Activated CD4-positive, alpha-beta memory T cell treated with anti-CD3 and anti-CD28 coated beads, Interleukin-2, amount 10 ng/mL, durations not matched to agents 7 days and 5 days (primary cell): ENCODE measurements around the gene SESN2. TPM values are rescaled to one million over a fixed set of nuclear protein-coding genes. Genes with fewer than 3 reads are reported as not detected.

ENCODE experiments used
- CTCF ChIA-PET: fragments of 350-600 bp; sonication (Branson Sonifier 250); formaldehyde crosslinking; loops from one replicate; lab custom pipeline; 2021; ENCODE audit warnings: antibody characterized with exemption, inconsistent platforms; lab: Charles Lee
- POLR2A ChIA-PET: fragments of 350-600 bp; sonication (Branson Sonifier 250); formaldehyde crosslinking; loops from one replicate; lab custom pipeline; 2021; ENCODE audit warnings: antibody characterized with exemption; lab: Charles Lee
- DNase-seq: peaks from one replicate; pipeline ENCODE4 v3.0.0-alpha.2; 2020
- H3K27ac Mint-ChIP-seq: one replicate; pipeline ENCODE4 v1.8.0; 2021; ENCODE audit warnings: mild to moderate bottlenecking, mixed read lengths
- H3K27me3 Mint-ChIP-seq: one replicate; pipeline ENCODE4 v1.8.0; 2021; ENCODE audit warnings: mixed read lengths
- H3K36me3 Mint-ChIP-seq: one replicate; pipeline ENCODE4 v1.8.0; 2021; ENCODE audit warnings: low read depth, mixed read lengths
- H3K4me1 Mint-ChIP-seq: one replicate; pipeline ENCODE4 v1.8.0; 2021; ENCODE audit warnings: mixed read lengths
- H3K4me3 Mint-ChIP-seq: one replicate; pipeline ENCODE4 v1.8.0; 2021; ENCODE audit warnings: mild to moderate bottlenecking, mixed read lengths
- H3K9me3 Mint-ChIP-seq: one replicate; pipeline ENCODE4 v1.8.0; 2021; ENCODE audit warnings: mixed read lengths
- total RNA-seq, 2 experiments: library from RNA; stranded (reverse); gene quantifications; one replicate each; pipeline ENCODE4 v1.2.3, GENCODE V29; 2021

SESN2 gene
- total RNA-seq, 2 experiments from 2014 or later = 22.8 to 23.9 TPM

GRCh38 chr1:28296401-28297261, 37.3 kb downstream of the SESN2 start:
- Mint-ChIP-seq H3K27me3 (peaks cover 10% of the 10 kb centered on the region), H3K36me3 (no peaks in the 10 kb centered on the region), H3K4me1 (peaks cover 19% of the 10 kb centered on the region), H3K4me3 (no peak overlapping the region), H3K27ac (no peak overlapping the region), H3K9me3 (no peaks in the 10 kb centered on the region)
- POLR2A ChIA-PET = interaction anchor here (0.6 to 2.6 kb wide), 4 partner anchors 32 to 177 kb away, joined by 3 to 13 read pairs (median 3); partner anchors contain the start of gene MED18
- no peak for DNase-seq
- CTCF ChIA-PET = interaction anchor here (1.1 kb wide), 1 partner anchor 40 kb away, joined by 3 read pairs; no protein-coding TSS in a partner anchor

- peaks cover 13% of the 10 kb centered on the region for H3K27me3 Mint-ChIP-seq
- POLR2A ChIA-PET = interaction anchor here (2.6 kb wide), 1 partner anchor 30 kb away, joined by 13 read pairs; the partner anchor contains the start of gene MED18
- no peaks in the 10 kb centered on the region for H3K9me3 Mint-ChIP-seq
- no peaks in the 10 kb centered on the region for H3K36me3 Mint-ChIP-seq
- peak; percentile 42 for DNase-seq
- CTCF ChIA-PET = interaction anchor here (1.0 kb wide), 1 partner anchor 284 kb away, joined by 3 read pairs; no protein-coding TSS in a partner anchor
- no peak overlapping the region for H3K4me3 Mint-ChIP-seq
- H3K27ac Mint-ChIP-seq = no peak overlapping the region
- H3K4me1 Mint-ChIP-seq = peaks cover 19% of the 10 kb centered on the region
Observed at GRCh38 chr1:28297826-28298225, 38.5 kb downstream of the SESN2 start.

- Mint-ChIP-seq H3K4me1 (peaks cover 19% of the 10 kb centered on the region), H3K36me3 (no peaks in the 10 kb centered on the region), H3K4me3 (no peak overlapping the region), H3K27me3 (peaks cover 13% of the 10 kb centered on the region), H3K9me3 (no peaks in the 10 kb centered on the region), H3K27ac (no peak overlapping the region)
- ChIA-PET CTCF (interaction anchor here (1.6 kb wide), 1 partner anchor 50 kb away, joined by 8 read pairs; no protein-coding TSS in a partner anchor), POLR2A (interaction anchor here (0.9 to 2.6 kb wide), 2 partner anchors 30 to 39 kb away, joined by 3 to 13 read pairs; partner anchors contain the start of genes MED18 and SESN2)
- DNase-seq = no peak
Observed at GRCh38 chr1:28298438-28298837, 39.1 kb downstream of the SESN2 start.

GRCh38 chr1:28301368-28302174, 42.3 kb downstream of the SESN2 start:
- POLR2A ChIA-PET = interaction anchor here (1.3 kb wide), 1 partner anchor 27 kb away, joined by 3 read pairs; the partner anchor contains the start of gene MED18
- no peaks in the 10 kb centered on the region for H3K36me3 Mint-ChIP-seq
- peaks cover 14% of the 10 kb centered on the region for H3K4me1 Mint-ChIP-seq
- H3K27ac Mint-ChIP-seq = no peak overlapping the region
- CTCF ChIA-PET = interaction anchor here (0.6 to 1.3 kb wide), 3 partner anchors 53 to 766 kb away, joined by 3 read pairs; no protein-coding TSS in a partner anchor
- no peak overlapping the region for H3K4me3 Mint-ChIP-seq
- DNase-seq = no peak
- peaks cover 8% of the 10 kb centered on the region for H3K27me3 Mint-ChIP-seq
- H3K9me3 Mint-ChIP-seq = no peaks in the 10 kb centered on the region

DNA sequence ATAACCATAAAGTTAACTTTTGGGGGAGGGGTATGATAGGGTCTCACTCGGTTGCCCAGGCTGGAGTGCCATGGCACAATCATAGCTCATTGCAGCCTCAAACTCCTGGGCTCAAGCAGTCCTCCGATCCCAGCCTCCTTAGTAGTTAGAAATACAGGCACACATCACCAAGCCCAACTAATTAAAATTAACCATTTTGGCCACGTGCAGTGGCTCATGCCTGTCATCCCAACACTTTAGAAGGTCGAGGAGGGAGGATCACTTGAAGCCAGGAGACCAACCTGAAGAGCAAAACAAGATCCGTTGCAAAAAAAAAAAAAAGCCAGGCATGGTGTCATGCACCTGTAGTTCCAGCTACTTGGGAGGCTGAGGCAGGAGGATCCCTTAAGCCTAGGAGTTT, 42.9 kb downstream of the SESN2 start:
- Mint-ChIP-seq H3K4me1 (peaks cover 7% of the 10 kb centered on the region), H3K27ac (no peak overlapping the region), H3K27me3 (peaks cover 6% of the 10 kb centered on the region), H3K36me3 (no peaks in the 10 kb centered on the region), H3K4me3 (no peak overlapping the region), H3K9me3 (no peaks in the 10 kb centered on the region)
- CTCF ChIA-PET = interaction anchor here (0.6 to 1.3 kb wide), 3 partner anchors 53 to 765 kb away, joined by 3 read pairs; no protein-coding TSS in a partner anchor
- DNase-seq = no peak
- POLR2A ChIA-PET = interaction anchor here (1.3 kb wide), 1 partner anchor 26 kb away, joined by 3 read pairs; the partner anchor contains the start of gene MED18

GRCh38 chr1:28306301-28306949, 47.1 kb downstream of the SESN2 start:
- no peaks in the 10 kb centered on the region for H3K36me3 Mint-ChIP-seq
- ChIA-PET POLR2A (no interaction called here), CTCF (interaction anchor here (0.6 kb wide), 1 partner anchor 568 kb away, joined by 5 read pairs; no protein-coding TSS in a partner anchor)
- no peak overlapping the region for H3K4me3 Mint-ChIP-seq
- H3K27ac Mint-ChIP-seq = no peak overlapping the region
- no peaks in the 10 kb centered on the region for H3K4me1 Mint-ChIP-seq
- peaks cover 7% of the 10 kb centered on the region for H3K27me3 Mint-ChIP-seq
- DNase-seq = no peak
- no peaks in the 10 kb centered on the region for H3K9me3 Mint-ChIP-seq

DNA sequence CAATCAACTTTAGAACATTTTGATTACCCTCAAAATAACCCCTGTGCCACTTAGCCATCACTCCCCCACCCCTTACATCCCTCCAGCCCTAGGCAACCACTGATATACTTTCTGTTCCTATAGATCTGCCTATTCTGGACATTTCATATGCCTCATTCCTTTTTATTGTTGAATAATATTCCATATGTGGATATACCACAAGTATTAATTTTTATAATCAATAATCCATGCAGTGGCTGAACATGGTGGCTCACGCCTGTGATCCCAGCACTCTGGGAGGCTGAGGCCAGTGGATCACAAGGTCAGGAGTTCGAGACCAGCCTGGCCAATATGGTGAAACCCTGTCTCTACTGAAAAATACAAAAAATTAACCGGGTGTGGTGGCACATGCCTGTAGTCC, 49.4 kb downstream of the SESN2 start:
- DNase-seq = no peak
- ChIA-PET POLR2A (interaction anchor here (0.8 to 0.9 kb wide), 2 partner anchors 20 to 60 kb away, joined by 3 read pairs; partner anchors contain the start of gene MED18), CTCF (no interaction called here)
- no peak overlapping the region for H3K4me3 Mint-ChIP-seq
- no peaks in the 10 kb centered on the region for H3K4me1 Mint-ChIP-seq
- peaks cover 5% of the 10 kb centered on the region for H3K27me3 Mint-ChIP-seq
- no peak overlapping the region for H3K27ac Mint-ChIP-seq
- no peaks in the 10 kb centered on the region for H3K36me3 Mint-ChIP-seq
- H3K9me3 Mint-ChIP-seq = no peaks in the 10 kb centered on the region

- no peak for DNase-seq
- ChIA-PET POLR2A (interaction anchor here (0.8 kb wide), 1 partner anchor 59 kb away, joined by 3 read pairs; no protein-coding TSS in a partner anchor), CTCF (no interaction called here)
- Mint-ChIP-seq H3K27me3 (peaks cover 4% of the 10 kb centered on the region), H3K4me3 (no peak overlapping the region), H3K27ac (no peak overlapping the region), H3K36me3 (no peaks in the 10 kb centered on the region), H3K4me1 (no peaks in the 10 kb centered on the region), H3K9me3 (no peaks in the 10 kb centered on the region)
Observed at GRCh38 chr1:28309702-28310101, 50.4 kb downstream of the SESN2 start.

DNA sequence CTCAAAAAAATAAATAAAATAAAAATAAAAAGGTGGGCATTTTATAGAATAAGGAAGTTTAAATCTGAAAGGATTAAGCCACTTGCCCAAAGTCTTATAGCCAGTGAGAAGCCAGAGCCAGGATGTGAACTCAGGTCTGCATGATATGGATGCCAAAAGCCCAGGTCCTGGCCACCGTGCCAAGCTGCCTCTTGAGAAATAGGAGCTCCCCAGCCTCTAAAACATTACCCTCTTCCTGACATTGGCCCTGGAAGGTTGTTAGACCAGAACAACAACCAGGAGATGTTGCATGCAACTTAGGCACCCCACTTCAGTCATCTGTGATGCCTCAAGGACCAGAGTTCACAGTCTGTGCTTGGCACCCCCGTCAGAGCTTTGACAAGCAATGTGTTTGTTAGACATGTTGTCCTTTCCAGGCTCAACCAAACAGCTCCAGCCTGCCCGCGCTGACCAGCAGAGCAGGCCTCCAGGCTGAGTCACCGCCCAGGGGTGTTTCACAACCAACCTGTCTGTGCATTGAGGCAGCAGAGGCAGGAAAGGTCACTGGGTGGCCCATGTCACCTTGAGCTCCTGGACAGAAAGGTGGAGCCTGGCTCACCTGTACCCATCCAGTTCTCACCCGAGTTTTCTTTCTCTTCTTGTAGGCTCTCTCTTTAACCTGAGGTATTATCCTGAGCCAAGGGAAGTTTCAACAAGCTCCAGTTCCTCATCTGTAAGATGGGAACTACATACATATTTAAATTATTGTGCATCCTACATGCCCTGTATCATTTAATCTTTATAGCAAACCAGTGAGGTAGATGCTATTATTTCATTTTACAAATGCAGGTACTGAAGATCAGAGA, 54.6 kb downstream of the SESN2 start:
- no peak overlapping the region for H3K4me3 Mint-ChIP-seq

GRCh38 chr1:28314547-28314941, 55.2 kb downstream of the SESN2 start:
- Mint-ChIP-seq H3K4me1 (no peaks in the 10 kb centered on the region), H3K27me3 (peaks cover 6% of the 10 kb centered on the region), H3K36me3 (no peaks in the 10 kb centered on the region), H3K27ac (no peak overlapping the region), H3K4me3 (no peak overlapping the region), H3K9me3 (no peaks in the 10 kb centered on the region)
- CTCF ChIA-PET = interaction anchor here (1.9 kb wide), 1 partner anchor 66 kb away, joined by 5 read pairs; no protein-coding TSS in a partner anchor
- POLR2A ChIA-PET = interaction anchor here (2.6 kb wide), 1 partner anchor 15 kb away, joined by 11 read pairs; the partner anchor contains the start of gene MED18
- no peak for DNase-seq

More for the DNA sequence above, 54.6 kb downstream of the SESN2 start:
- CTCF ChIA-PET = interaction anchor here (1.9 kb wide), 1 partner anchor 65 kb away, joined by 5 read pairs; no protein-coding TSS in a partner anchor
- Mint-ChIP-seq H3K36me3 (no peaks in the 10 kb centered on the region), H3K4me1 (no peaks in the 10 kb centered on the region), H3K27me3 (peaks cover 6% of the 10 kb centered on the region), H3K27ac (no peak overlapping the region), H3K9me3 (no peaks in the 10 kb centered on the region)
- POLR2A ChIA-PET = interaction anchor here (2.6 kb wide), 1 partner anchor 15 kb away, joined by 11 read pairs; the partner anchor contains the start of gene MED18
- no peak for DNase-seq

DNA sequence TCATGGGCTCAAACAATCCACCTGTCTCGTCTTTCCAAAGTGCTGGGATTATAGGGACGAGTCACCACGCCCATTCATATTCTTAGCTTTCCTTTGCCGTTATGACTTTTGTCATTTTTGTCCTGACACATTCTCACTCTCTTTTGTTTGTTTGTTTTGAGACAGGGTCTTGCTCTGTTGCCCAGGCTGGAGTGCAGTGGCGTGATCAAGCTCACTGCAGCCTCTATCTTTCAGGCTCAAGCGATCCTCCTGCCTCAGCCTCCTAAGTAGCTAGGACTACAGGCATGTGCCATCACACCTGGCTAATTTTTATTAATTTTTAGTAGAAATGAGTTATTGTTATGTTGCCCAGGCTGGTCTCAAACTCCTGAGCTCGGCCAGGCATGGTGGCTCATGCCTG, 57.7 kb downstream of the SESN2 start:
- Mint-ChIP-seq H3K4me1 (no peaks in the 10 kb centered on the region), H3K9me3 (no peaks in the 10 kb centered on the region)

More for the DNA sequence above, 57.7 kb downstream of the SESN2 start:
- Mint-ChIP-seq H3K36me3 (no peaks in the 10 kb centered on the region), H3K27ac (no peak overlapping the region), H3K4me3 (no peak overlapping the region), H3K27me3 (peaks cover 6% of the 10 kb centered on the region)
- DNase-seq = no peak
- POLR2A ChIA-PET = interaction anchor here (1.7 kb wide), 1 partner anchor 12 kb away, joined by 5 read pairs; the partner anchor contains the start of gene MED18
- CTCF ChIA-PET = interaction anchor here (1.9 kb wide), 1 partner anchor 12 kb away, joined by 5 read pairs; the partner anchor contains the start of gene MED18
